Smooth muscle cell (in vitro differentiated cells): Measurements from ENCODE around the gene PACRG. TPM values are rescaled to one million over a fixed set of nuclear protein-coding genes. Genes with fewer than 3 reads are reported as not detected.

Source experiments
- DNase-seq: peaks from one replicate; lab custom pipeline; 2025; ENCODE audit not compliant: unreplicated experiment; lab: John Stamatoyannopoulos, UW
- H2AFZ ChIP-seq: fragments of 200-600 bp; sonication (generic); 2 replicates; pipeline ENCODE4 v1.6.0; 2016; ENCODE audit warnings: antibody characterized with exemption, low read depth, mild to moderate bottlenecking
- H3F3A ChIP-seq: fragments of 200-600 bp; sonication (generic); 2 replicates; pipeline ENCODE4 v1.6.0; 2017; ENCODE audit warnings: antibody characterized with exemption, low read depth
- H3K27ac ChIP-seq: fragments of 200-600 bp; sonication (generic); 2 replicates; pipeline ENCODE4 v1.5.1; 2016; ENCODE audit warnings: low read depth, mild to moderate bottlenecking
- H3K27me3 ChIP-seq: fragments of 200-600 bp; sonication (generic); 2 replicates; pipeline ENCODE4 v1.6.1; 2016; ENCODE audit warnings: low read depth, mild to moderate bottlenecking
- H3K36me3 ChIP-seq: fragments of 200-600 bp; sonication (generic); 2 replicates; pipeline ENCODE4 v1.5.1; 2016; ENCODE audit warnings: low read depth
- H3K4me1 ChIP-seq: fragments of 200-600 bp; sonication (generic); 2 replicates; pipeline ENCODE4 v1.5.1; 2016; ENCODE audit warnings: low read depth
- H3K4me2 ChIP-seq: fragments of 200-600 bp; sonication (generic); 2 replicates; pipeline ENCODE4 v1.6.0; 2016; ENCODE audit warnings: mild to moderate bottlenecking
- H3K4me3 ChIP-seq: fragments of 200-600 bp; sonication (generic); 2 replicates; pipeline ENCODE4 v1.5.1; 2016; ENCODE audit warnings: mild to moderate bottlenecking
- H3K79me2 ChIP-seq: fragments of 200-600 bp; sonication (generic); 2 replicates; pipeline ENCODE4 v1.6.0; 2016; ENCODE audit warnings: low read depth, mild to moderate bottlenecking
- H3K9ac ChIP-seq: fragments of 200-600 bp; sonication (generic); 2 replicates; pipeline ENCODE4 v1.6.0; 2016; ENCODE audit warnings: low read depth
- H3K9me3 ChIP-seq: fragments of 200-600 bp; sonication (generic); replicated peaks from 2 replicates; pipeline ENCODE4 v1.5.1; 2016; ENCODE audit warnings: low read depth
- H4K20me1 ChIP-seq: fragments of 200-600 bp; sonication (generic); 2 replicates; pipeline ENCODE4 v1.6.0; 2016; ENCODE audit warnings: low read depth
- CTCF ChIP-seq: fragments of 200-600 bp; sonication (generic); IDR thresholded peaks from 2 replicates; pipeline ENCODE4 v1.5.1; 2017; ENCODE audit warnings: borderline replicate concordance, mild to moderate bottlenecking, antibody characterized with exemption; ENCODE audit not compliant: insufficient read depth, poor library complexity, severe bottlenecking
- WGBS: methylation state at CpG from one replicate; pipeline ENCODE4 v1.1.7; 2016; ENCODE audit warnings: low lambda C conversion rate; 5-methylcytosine and 5-hydroxymethylcytosine counted together
- polyA plus RNA-seq: library from polyadenylated mRNA; unstranded; fragments of >200 nt; fragmentation: Nextera tagmentation; extraction: Ambion mirVana; gene quantifications from 2 replicates; pipeline ENCODE4 v1.2.1, GENCODE V29; 2016
- total RNA-seq: library from RNA; depleted of rRNA; stranded (reverse); fragments of >200 nt; gene quantifications from 2 replicates; pipeline ENCODE4 v1.2.3, GENCODE V29; 2014

The PACRG gene
- total and polyA plus RNA-seq, 2 experiments from 2014 or later = not detected

- Histone ChIP-seq H3K4me2 (no peak overlapping the region), H2AFZ (no peak overlapping the region), H3K9ac (no peak overlapping the region), H3K4me1 (no peaks in the 10 kb centered on the region), H3K9me3 (no peaks in the 10 kb centered on the region), H3K79me2 (no peaks in the 10 kb centered on the region), H3K36me3 (no peaks in the 10 kb centered on the region), H3K4me3 (no peak overlapping the region), H3K27me3 (no peaks in the 10 kb centered on the region), H4K20me1 (no peaks in the 10 kb centered on the region), H3F3A (no peaks in the 10 kb centered on the region), H3K27ac (no peak overlapping the region)
- no peak for DNase-seq
- no peak for TF ChIP-seq CTCF
- WGBS = 85% methylated on average over 10 of the region's 10 CpGs
Measured at GRCh38 chr6:163159689-163160088, 431.9 kb downstream of the PACRG start.

GRCh38 chr6:163162007-163162873 lies 434.5 kb downstream of the PACRG start:
- no peaks in the 10 kb centered on the region for H3K9me3 ChIP-seq
- no peaks in the 10 kb centered on the region for H3K36me3 ChIP-seq
- 93% methylated on average over 11 of the region's 11 CpGs for WGBS
- H3F3A ChIP-seq = no peaks in the 10 kb centered on the region
- H3K27ac ChIP-seq = no peak overlapping the region
- H3K4me3 ChIP-seq = no peak overlapping the region
- no peaks in the 10 kb centered on the region for H3K27me3 ChIP-seq
- no peaks in the 10 kb centered on the region for H3K79me2 ChIP-seq
- DNase-seq = no peak
- H2AFZ ChIP-seq = no peak overlapping the region
- no peaks in the 10 kb centered on the region for H3K4me1 ChIP-seq
- TF ChIP-seq CTCF = no peak
- no peak overlapping the region for H3K4me2 ChIP-seq
- no peak overlapping the region for H3K9ac ChIP-seq
- no peaks in the 10 kb centered on the region for H4K20me1 ChIP-seq

- Histone ChIP-seq H3K27ac (no peak overlapping the region), H3K9ac (no peak overlapping the region), H3K36me3 (no peaks in the 10 kb centered on the region), H3K27me3 (no peaks in the 10 kb centered on the region), H3K4me2 (no peak overlapping the region), H3K79me2 (no peaks in the 10 kb centered on the region), H4K20me1 (no peaks in the 10 kb centered on the region), H2AFZ (no peak overlapping the region), H3K4me3 (no peak overlapping the region), H3K9me3 (no peaks in the 10 kb centered on the region), H3F3A (no peaks in the 10 kb centered on the region), H3K4me1 (no peaks in the 10 kb centered on the region)
- no peak for TF ChIP-seq CTCF
- 90% methylated on average over 6 of the region's 6 CpGs for WGBS
- no peak for DNase-seq
Measured at GRCh38 chr6:163162874-163163213, 435.1 kb downstream of the PACRG start.
